Upper lobe of right lung (tissue), 1 donor: ENCODE measurements around the gene SCO2. TPM values are rescaled to one million over a fixed set of nuclear protein-coding genes. Genes with fewer than 3 reads are reported as not detected.

ENCODE experiments used
- ATAC-seq: fragments of 200-7000 bp; cut with Tn5 transposase; one replicate; pipeline ENCODE4 v1.9.1; 2020; ENCODE audit warnings: mild to moderate bottlenecking, moderate library complexity
- DNase-seq: peaks from one replicate; pipeline ENCODE4 v3.0.0-alpha.2; 2020
- H3K27ac ChIP-seq: fragments of 200-600 bp; one replicate; pipeline ENCODE4 v1.8.0; 2022
- H3K27me3 ChIP-seq: fragments of 200-600 bp; one replicate; pipeline ENCODE4 v1.8.0; 2022; ENCODE audit warnings: mild to moderate bottlenecking
- H3K36me3 ChIP-seq: fragments of 200-600 bp; one replicate; pipeline ENCODE4 v1.8.0; 2022
- H3K4me1 ChIP-seq: fragments of 200-600 bp; one replicate; pipeline ENCODE4 v1.8.0; 2022
- H3K4me3 ChIP-seq: fragments of 200-600 bp; one replicate; pipeline ENCODE4 v1.8.0; 2022; ENCODE audit warnings: mild to moderate bottlenecking
- H3K9me3 ChIP-seq: fragments of 200-600 bp; one replicate; pipeline ENCODE4 v1.8.0; 2022
- intact Hi-C: fragments of 100-400 bp; cut with DNase I; formaldehyde crosslinking; loops from one replicate; pipeline ENCODE4 v1.11.0; 2022
- total RNA-seq: library from RNA; stranded (reverse); fragmentation: NEBNext Ultra II Directional; extraction: Animal tissue kit (Norgen Biotek cat#: 25700); gene quantifications from one replicate; pipeline ENCODE4 v1.2.1, GENCODE V29; 2021
- TF ChIP-seq, protein P1 (sequence below): fragments of 200-600 bp; IDR thresholded peaks from one replicate; pipeline ENCODE4 v1.8.0; 2022; ENCODE audit warnings: antibody characterized with exemption
- donor health status: DM: no; HTN: yes; CAD: no; lungs with severe emphysema.

Gene SCO2
- total RNA-seq, 1 donor from 2014 or later = 3.1 TPM

DNA sequence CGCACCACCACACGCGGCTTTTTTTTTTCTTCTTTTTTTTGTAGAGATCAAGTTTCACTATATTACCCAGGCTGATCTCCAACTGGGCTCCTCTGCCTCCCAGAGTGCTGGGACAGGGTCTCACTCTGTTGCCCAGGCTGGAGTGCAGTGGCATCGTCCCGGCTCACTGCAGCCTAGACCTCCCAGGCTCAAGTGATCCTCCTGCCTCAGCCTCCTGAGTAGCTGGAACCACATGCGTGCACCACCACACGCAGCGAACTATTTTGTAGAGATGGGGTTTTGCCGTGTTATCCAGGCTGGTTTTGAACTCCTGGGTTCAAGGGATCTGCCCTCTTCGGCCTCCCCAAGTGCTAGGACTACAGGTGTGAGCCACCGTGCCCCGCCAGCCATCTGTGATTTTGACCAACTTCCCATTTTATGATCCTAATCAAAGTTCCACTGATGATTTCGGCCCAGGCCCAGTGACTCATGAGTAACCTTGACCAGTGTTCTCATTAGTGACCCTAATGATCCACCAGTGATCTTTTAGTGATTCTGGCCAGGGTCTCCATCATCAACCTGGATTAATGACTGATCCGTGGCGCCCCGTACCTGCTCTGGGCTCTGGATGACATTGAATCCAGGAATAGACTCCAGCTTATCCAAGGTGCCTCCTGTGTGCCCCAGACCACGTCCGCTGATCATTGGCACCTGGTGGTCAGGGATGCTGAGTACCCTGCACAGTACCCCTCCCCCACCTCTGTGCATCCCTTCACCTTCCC is 2.7 kb upstream of the SCO2 start:
- Histone ChIP-seq H3K4me1 (peaks cover 47% of the 10 kb centered on the region), H3K9me3 (no peaks in the 10 kb centered on the region), H3K27me3 (no peaks in the 10 kb centered on the region), H3K36me3 (peaks cover 10% of the 10 kb centered on the region), H3K4me3 (peak overlapping the region; percentile 72), H3K27ac (peak overlapping the region; percentile 99)
- DNase-seq = no peak
- TF ChIP-seq, protein P1, sequence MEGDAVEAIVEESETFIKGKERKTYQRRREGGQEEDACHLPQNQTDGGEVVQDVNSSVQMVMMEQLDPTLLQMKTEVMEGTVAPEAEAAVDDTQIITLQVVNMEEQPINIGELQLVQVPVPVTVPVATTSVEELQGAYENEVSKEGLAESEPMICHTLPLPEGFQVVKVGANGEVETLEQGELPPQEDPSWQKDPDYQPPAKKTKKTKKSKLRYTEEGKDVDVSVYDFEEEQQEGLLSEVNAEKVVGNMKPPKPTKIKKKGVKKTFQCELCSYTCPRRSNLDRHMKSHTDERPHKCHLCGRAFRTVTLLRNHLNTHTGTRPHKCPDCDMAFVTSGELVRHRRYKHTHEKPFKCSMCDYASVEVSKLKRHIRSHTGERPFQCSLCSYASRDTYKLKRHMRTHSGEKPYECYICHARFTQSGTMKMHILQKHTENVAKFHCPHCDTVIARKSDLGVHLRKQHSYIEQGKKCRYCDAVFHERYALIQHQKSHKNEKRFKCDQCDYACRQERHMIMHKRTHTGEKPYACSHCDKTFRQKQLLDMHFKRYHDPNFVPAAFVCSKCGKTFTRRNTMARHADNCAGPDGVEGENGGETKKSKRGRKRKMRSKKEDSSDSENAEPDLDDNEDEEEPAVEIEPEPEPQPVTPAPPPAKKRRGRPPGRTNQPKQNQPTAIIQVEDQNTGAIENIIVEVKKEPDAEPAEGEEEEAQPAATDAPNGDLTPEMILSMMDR = no peak
- intact Hi-C loops = no loop called here
- ATAC-seq = no peak

DNA sequence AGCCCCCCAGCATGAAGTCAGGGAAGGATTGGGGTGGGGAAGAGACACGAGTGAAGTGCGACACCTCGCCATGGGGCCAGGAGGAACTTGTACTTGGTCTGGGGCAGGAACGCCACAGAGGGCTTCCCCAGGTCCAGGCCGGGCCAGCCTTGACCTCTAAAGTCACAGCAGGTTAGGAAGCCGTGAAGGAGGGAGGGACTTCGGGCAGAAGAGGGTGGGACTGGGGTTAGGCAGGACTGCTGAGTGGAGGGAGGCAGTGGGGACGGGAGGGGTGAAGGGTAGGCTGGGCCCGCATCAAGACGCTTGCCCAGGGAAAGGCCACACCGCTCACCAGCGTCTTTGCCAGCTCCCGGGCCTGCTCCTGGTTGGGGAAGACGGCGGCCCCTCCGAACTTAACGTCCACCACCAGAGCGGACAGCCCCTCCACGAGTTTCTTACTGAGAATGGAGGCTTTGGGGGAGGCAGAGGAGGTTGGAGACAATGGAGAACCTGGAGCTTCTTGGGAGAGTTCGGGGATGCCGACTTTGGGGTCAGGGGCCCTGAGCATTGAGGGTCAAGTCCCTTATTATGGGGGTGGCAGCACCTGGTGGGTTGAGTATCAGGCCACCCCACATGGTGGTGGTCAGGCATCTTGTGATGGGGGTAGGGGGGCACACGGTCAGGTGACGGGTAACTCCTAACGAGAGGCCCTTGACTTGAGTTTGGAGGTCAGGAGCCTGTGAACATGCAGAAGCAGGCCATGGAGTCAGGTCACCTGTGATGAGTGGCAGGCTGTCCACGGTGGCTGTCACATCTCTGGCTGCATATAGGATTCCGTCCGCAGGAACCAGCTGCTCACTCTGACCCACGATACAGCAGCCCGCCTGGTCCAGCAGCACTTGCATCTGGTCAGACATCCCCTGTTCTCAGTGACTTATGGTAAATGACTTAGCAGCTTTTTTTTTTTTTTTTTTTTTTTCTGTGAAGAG is 1.7 kb upstream of the SCO2 start:
- TF ChIP-seq, protein P1 = no peak
- ATAC-seq (peak; percentile 7), DNase-seq (peak; percentile 86)
- Histone ChIP-seq H3K36me3 (peaks cover 20% of the 10 kb centered on the region), H3K27ac (peak overlapping the region; percentile 93), H3K4me1 (peaks cover 37% of the 10 kb centered on the region), H3K9me3 (no peaks in the 10 kb centered on the region), H3K27me3 (no peaks in the 10 kb centered on the region), H3K4me3 (peak overlapping the region; percentile 90)
- intact Hi-C loops = no loop called here

DNA sequence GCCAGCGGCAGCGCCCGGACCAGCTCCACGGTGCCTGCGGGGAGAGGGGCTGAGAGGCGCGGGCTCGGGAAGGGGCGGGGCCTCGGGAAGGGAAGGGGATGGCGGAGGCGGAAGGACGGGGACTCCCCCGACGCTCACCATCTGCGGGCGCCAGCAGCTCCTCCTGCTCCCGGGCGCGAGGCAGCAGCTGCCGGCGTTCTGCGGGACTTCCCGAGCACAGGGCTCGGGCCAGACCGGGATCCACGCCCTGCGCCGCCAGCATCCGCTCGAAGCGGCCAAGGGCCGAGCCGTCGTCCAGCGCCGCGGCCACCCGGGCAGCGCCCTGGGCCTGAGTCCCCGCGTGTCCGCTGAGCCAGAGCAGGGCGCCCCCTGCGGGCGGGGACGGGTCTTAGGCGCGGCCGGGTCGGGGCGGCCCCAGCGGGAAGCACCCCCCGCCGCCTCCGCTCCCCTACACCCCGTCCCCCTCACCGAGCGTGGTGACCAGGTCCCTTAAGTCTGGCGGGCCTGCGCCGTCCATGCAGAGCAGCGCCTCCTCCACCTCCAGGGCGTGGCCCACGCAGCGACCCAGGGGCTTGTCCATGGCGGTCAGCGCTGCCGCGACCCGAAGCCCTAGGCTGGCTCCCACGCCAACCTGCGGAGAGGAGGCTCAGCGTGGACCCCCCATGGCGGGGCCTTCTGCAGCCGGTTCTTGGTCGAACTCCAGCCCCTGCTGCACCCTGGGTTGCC is 873 bp upstream of the SCO2 start:
- ATAC-seq = peak; percentile 49
- no peaks in the 10 kb centered on the region for H3K27me3 ChIP-seq
- H3K9me3 ChIP-seq = no peaks in the 10 kb centered on the region
- TF ChIP-seq, protein P1 = peak; percentile 73
- peak; percentile 95 for DNase-seq
- H3K4me1 ChIP-seq = peaks cover 34% of the 10 kb centered on the region
- H3K36me3 ChIP-seq = peaks cover 20% of the 10 kb centered on the region
- H3K27ac ChIP-seq = peak overlapping the region; percentile 93
- intact Hi-C loops = no loop called here
- H3K4me3 ChIP-seq = peak overlapping the region; percentile 90

DNA sequence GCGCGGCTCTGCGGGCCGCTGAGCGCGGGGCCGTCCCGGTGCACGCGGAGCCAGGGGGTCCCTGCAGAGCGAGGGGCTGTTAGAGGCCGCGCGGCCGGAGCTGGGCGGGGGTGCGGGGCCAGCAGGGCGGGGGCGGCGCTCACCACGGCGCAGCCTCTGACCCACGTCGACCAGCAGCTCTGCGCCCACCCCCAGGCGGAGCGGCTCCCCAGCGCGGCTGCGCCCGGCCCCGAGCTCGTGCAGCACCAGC is 385 bp upstream of the SCO2 start:
- Histone ChIP-seq H3K27me3 (no peaks in the 10 kb centered on the region), H3K4me1 (peaks cover 34% of the 10 kb centered on the region), H3K36me3 (peaks cover 20% of the 10 kb centered on the region), H3K27ac (peak overlapping the region; percentile 93), H3K9me3 (no peaks in the 10 kb centered on the region), H3K4me3 (peak overlapping the region; percentile 90)
- TF ChIP-seq, protein P1 = no peak
- no peak for ATAC-seq
- DNase-seq = no peak
- intact Hi-C loops = no loop called here

DNA sequence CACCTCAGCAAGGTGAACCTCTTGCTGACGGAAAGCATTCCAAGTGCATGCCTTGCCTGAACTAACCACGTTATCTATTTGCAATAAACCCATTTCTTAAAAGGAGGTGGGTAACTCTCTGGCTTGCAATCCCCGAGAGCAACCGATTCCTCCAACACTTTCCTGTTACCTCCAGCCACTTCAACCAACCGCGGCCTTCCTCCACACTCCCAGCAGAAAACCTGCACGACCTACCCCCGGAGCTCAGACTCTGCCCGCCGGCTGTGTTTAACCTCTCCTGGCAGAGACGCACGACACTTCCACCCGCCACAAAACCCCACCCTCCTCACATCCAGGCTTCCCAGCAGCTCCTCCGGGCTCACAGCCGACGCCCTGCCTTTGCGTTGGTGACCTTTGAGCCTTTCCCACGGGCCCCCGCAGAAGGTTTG is 708 bp downstream of the SCO2 start:
- peak overlapping the region; percentile 93 for H3K27ac ChIP-seq
- no peak for DNase-seq
- H3K4me1 ChIP-seq = peaks cover 34% of the 10 kb centered on the region
- no peaks in the 10 kb centered on the region for H3K27me3 ChIP-seq
- ATAC-seq = no peak
- H3K4me3 ChIP-seq = peak overlapping the region; percentile 90
- no peaks in the 10 kb centered on the region for H3K9me3 ChIP-seq
- TF ChIP-seq, protein P1 = no peak
- peaks cover 21% of the 10 kb centered on the region for H3K36me3 ChIP-seq
- intact Hi-C loops = no loop called here
